ENCODE results near the gene TP53BP2. TPM values are rescaled to one million over a fixed set of nuclear protein-coding genes. Genes with fewer than 3 reads are reported as not detected.
A peak's percentile ranks its signal among the peaks of the same experiment; 100 is the strongest.
"Not testable (repeated sequence)": the region's sequence is repeated elsewhere in the genome, so short reads cannot be mapped to it uniquely, and the experiment has no call there.

TP53BP2 gene
- total and polyA plus RNA-seq, 12 donors = 5.9 to 25.3 (median 20.1) TPM

DNA sequence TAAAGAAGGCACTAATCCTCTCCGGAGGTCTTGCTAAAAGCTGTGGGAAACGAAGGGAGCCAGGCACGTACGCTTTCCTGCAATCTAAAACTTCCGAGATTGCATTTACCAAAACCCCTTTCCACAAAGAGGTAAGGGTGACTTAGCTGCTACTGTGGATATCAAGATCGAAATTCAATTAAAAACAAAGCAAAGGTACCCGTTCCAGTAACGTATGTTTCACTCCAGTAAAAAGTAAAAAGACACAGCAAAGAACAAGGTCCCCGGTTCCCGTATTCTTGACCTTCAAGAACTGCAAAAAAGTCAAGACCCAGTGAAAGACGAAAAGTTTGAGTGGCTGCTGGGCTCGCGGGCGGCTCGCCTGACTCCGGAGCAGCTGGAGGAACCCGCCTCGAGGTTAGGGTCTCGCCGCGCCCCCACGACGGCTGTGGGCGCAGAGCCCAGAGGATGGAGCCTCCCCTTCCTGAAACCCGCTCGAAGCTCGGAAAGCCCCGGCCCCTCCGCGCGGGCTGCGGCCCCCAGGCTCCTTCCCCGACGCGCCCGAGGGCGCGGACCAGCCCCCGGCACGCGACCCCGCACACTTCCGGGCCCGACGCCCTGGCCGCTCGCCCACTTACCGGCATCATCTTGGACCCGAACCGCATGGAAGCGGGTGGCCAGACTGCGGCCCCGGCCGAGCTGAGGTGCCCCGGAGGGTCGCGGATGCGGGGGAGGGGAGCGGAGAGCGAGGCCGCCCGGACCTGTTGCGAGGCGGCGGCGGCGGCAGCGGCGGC lies 524 bp downstream of the TP53BP2 start:
- peaks cover 4 to 62% (median 51%) of the 10 kb centered on the region in 9 donors for H3K4me1 ChIP-seq
- intact Hi-C loops (cut with DNase I) = loop anchor here in 5 of 10 donors (5.0 to 10.0 kb wide), 3 partner anchors 33 to 140 kb away; no protein-coding TSS in a partner anchor
- WGBS, 2 donors = 0 to 1% methylated on average over 65 to 69 of the region's 69 CpGs

DNA sequence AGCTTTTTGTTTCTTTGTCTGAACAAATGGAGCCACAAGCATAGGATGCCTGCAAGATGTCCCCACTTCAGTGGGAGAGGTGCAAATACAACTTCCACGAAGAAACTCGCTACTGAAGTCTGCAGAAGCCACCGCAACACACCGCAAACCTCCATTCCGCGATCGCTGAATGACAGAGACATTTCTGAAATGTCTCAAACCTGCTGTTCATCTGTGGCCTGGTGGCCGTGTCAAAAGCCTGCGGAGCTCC lies 1.0 kb downstream of the TP53BP2 start:
- intact Hi-C loops (cut with DNase I) = loop anchor here in 5 of 10 donors (5.0 to 10.0 kb wide), 3 partner anchors 32 to 140 kb away; no protein-coding TSS in a partner anchor
- 1 to 3% methylated on average over 9 of the region's 9 CpGs for WGBS, 2 donors
- ATAC-seq = no peak
- H3K4me3 ChIP-seq = peak overlapping the region; percentile 76 to 95 (median 91)
- H3K36me3 ChIP-seq = no peaks in the 10 kb centered on the region
- TF ChIP-seq, protein P1, sequence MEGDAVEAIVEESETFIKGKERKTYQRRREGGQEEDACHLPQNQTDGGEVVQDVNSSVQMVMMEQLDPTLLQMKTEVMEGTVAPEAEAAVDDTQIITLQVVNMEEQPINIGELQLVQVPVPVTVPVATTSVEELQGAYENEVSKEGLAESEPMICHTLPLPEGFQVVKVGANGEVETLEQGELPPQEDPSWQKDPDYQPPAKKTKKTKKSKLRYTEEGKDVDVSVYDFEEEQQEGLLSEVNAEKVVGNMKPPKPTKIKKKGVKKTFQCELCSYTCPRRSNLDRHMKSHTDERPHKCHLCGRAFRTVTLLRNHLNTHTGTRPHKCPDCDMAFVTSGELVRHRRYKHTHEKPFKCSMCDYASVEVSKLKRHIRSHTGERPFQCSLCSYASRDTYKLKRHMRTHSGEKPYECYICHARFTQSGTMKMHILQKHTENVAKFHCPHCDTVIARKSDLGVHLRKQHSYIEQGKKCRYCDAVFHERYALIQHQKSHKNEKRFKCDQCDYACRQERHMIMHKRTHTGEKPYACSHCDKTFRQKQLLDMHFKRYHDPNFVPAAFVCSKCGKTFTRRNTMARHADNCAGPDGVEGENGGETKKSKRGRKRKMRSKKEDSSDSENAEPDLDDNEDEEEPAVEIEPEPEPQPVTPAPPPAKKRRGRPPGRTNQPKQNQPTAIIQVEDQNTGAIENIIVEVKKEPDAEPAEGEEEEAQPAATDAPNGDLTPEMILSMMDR (IDR thresholded peaks at IDR 0.05) = no peak
- no peak for DNase-seq
- H3K4me1 ChIP-seq = peaks cover 4 to 63% (median 53%) of the 10 kb centered on the region in 9 donors
- H3K27ac ChIP-seq = peak overlapping the region in 9 of 10 donors; percentile 96 to 100 (median 99)
- no peaks in the 10 kb centered on the region for H3K27me3 ChIP-seq
- no peaks in the 10 kb centered on the region for H3K9me3 ChIP-seq

More for the DNA sequence above, 524 bp downstream of the TP53BP2 start:
- H3K36me3 ChIP-seq = no peaks in the 10 kb centered on the region
- DNase-seq (peak in 1 of 2 donors; percentile 56), ATAC-seq (peak; percentile 14 to 38 (median 25))
- H3K27ac ChIP-seq = peak overlapping the region; percentile 96 to 100 (median 99)
- H3K27me3 ChIP-seq = no peaks in the 10 kb centered on the region
- no peaks in the 10 kb centered on the region for H3K9me3 ChIP-seq
- H3K4me3 ChIP-seq = peak overlapping the region; percentile 76 to 95 (median 91)
- TF ChIP-seq, protein P1 (IDR thresholded peaks at IDR 0.05) = no peak

DNA sequence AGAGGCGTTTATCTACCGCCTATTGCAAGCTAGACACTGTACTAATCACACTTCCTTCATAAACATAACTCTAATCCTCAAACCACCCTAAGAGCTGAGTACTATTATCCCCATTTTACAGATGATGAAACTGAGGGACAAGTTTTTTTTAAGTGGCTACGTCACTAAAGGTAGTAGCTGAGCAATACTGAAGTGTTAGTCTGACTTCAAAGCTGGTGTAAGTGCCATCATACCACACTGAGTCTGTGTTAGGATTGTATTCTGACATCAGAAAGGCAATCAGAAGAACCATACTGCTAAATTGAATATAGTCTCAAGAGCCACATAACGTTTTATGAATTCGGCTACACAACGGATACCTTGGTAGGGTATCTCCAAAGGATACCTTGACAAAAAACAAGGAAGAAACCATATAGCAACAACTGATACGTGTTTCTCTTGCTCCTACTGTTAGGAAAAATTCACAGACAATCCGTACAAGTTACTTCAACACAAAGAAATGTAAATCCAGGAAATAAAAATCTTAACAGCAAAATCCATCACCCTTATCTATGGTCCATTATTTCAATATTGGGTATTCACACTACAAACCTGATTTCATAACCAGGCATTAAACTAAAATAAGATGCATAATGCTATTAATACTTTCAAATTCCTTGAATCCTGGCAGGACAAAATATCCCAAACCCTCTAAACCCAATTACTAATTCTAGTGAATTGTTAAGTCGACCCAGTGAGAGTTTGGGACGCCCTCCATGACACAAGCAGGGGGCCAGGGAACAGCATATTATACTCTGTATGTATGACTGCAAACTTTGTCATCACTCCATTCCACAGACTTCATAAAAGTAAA lies 1.6 kb downstream of the TP53BP2 start:
- intact Hi-C loops (cut with DNase I) = loop anchor here in 2 of 10 donors (10.0 kb wide), 1 partner anchor 139 kb away; no protein-coding TSS in a partner anchor
- Histone ChIP-seq H3K36me3 (no peaks in the 10 kb centered on the region), H3K27me3 (no peaks in the 10 kb centered on the region), H3K9me3 (no peaks in the 10 kb centered on the region), H3K27ac (peak overlapping the region in 9 of 10 donors; percentile 96 to 100 (median 99)), H3K4me3 (peak overlapping the region; percentile 76 to 95 (median 91)), H3K4me1 (peaks cover 4 to 63% (median 53%) of the 10 kb centered on the region in 9 donors)
- no peak for DNase-seq
- ATAC-seq = no peak
- WGBS, 2 donors = 49 to 55% methylated on average over 10 of the region's 10 CpGs
- TF ChIP-seq, protein P1 (IDR thresholded peaks at IDR 0.05) = no peak

DNA sequence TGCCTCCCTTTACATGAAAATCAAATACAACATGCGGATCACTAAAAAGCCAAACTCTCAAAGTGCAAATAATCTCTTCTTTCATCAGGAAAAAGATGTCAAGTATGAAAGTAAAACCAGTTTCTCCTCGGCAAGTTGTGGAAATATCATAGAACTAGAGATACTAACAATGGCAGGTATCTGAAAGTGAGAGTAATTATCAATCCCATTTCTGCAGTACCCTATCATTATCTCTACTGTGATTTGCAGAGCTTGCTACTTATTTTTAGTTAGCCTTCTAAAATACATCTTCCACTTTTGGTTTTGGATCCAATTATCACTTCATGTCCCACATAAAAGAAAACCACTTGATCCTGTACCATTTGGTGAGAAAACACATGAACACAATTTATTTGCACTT lies 3.0 kb downstream of the TP53BP2 start:
- Histone ChIP-seq H3K9me3 (no peaks in the 10 kb centered on the region), H3K36me3 (no peaks in the 10 kb centered on the region), H3K4me3 (no peak overlapping the region), H3K27ac (no peak overlapping the region), H3K4me1 (peaks cover 4 to 73% (median 60%) of the 10 kb centered on the region in 9 donors), H3K27me3 (no peaks in the 10 kb centered on the region)
- ATAC-seq = no peak
- no peak for DNase-seq
- intact Hi-C loops (cut with DNase I) = loop anchor here in 2 of 10 donors (10.0 kb wide), 1 partner anchor 138 kb away; no protein-coding TSS in a partner anchor
- TF ChIP-seq, protein P1 (IDR thresholded peaks at IDR 0.05) = no peak
- WGBS, 2 donors = 59 to 63% methylated on average over 2 of the region's 2 CpGs

DNA sequence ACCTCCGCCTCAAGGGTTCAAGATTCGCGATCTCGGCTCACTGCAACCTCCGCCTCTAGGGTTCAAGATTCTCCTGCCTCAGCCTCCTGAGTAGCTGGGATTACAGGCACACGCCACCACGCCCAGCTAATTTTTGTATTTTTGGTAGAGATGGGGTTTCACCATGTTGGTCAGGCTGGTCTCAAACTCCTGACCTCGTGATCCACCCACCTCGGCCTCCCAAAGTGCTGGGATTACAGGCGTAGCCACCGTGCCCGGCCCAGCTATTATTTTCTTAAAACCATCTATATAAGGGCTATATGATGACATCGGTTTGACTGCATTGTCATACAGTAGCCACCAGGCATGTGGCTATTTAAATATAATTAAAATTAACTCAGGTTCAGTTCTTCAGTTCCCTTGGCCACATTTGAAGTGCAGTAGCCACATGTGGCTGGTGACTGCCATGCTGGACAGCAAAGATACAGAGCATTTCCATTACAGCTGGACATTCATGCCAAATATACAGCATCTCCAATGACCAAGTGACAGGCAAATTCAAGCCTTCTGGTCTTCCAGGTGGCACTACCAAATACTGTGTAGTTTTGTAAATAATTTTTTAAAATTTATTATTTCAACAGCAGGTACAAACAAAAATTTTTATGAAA lies 3.6 kb downstream of the TP53BP2 start:
- H3K9me3 ChIP-seq, H3K4me3 ChIP-seq, H3K27ac ChIP-seq, DNase-seq, H3K36me3 ChIP-seq, H3K27me3 ChIP-seq, ATAC-seq: not testable (repeated sequence)
- intact Hi-C loops (cut with DNase I) = loop anchor here in 2 of 10 donors (10.0 kb wide), 1 partner anchor 137 kb away; no protein-coding TSS in a partner anchor
- 96% methylated on average over 13 of the region's 13 CpGs for WGBS, 2 donors
- peaks cover 4 to 74% (median 63%) of the 10 kb centered on the region in 9 donors for H3K4me1 ChIP-seq

All from heart right ventricle (tissue), 16 donors.